ENCODE results near the gene CCM2.

Gene CCM2

GRCh38 chr7:45098983-45099839, 99.2 kb downstream of the CCM2 start:
- no peak overlapping the region for H3K4me3 ChIP-seq (ENCODE audit: low read depth, low read length)
- H3K27me3 ChIP-seq (ENCODE audit: insufficient read depth, low read length): no peaks in the 10 kb centered on the region
- peaks cover 14% of the 10 kb centered on the region; the same call in 1 of the 2 replicates for H3K36me3 ChIP-seq (ENCODE audit: insufficient read depth, low read length)
- no peak overlapping the region for H3K27ac ChIP-seq (ENCODE audit: low read depth, low read length)
- no peak overlapping the region for H2AFZ ChIP-seq (ENCODE audit: low read length, unreplicated experiment)
- H3K79me2 ChIP-seq (ENCODE audit: control insufficient read depth, insufficient read depth, low read length, unreplicated experiment): no peaks in the 10 kb centered on the region
- H3K4me1 ChIP-seq (ENCODE audit: control insufficient read depth, insufficient read depth, low read length, unreplicated experiment): no peaks in the 10 kb centered on the region

GRCh38 chr7:45099891-45100760, 100.1 kb downstream of the CCM2 start:
- H3K79me2 ChIP-seq (ENCODE audit: control insufficient read depth, insufficient read depth, low read length, unreplicated experiment): no peaks in the 10 kb centered on the region
- H3K27ac ChIP-seq (ENCODE audit: low read depth, low read length): no peak overlapping the region
- H3K36me3 ChIP-seq (ENCODE audit: insufficient read depth, low read length): peaks cover 18% of the 10 kb centered on the region; the same call in 1 of the 2 replicates
- no peaks in the 10 kb centered on the region for H3K4me1 ChIP-seq (ENCODE audit: control insufficient read depth, insufficient read depth, low read length, unreplicated experiment)
- no peaks in the 10 kb centered on the region for H3K27me3 ChIP-seq (ENCODE audit: insufficient read depth, low read length)
- no peak overlapping the region for H2AFZ ChIP-seq (ENCODE audit: low read length, unreplicated experiment)
- H3K4me3 ChIP-seq (ENCODE audit: low read depth, low read length): no peak overlapping the region

GRCh38 chr7:45100761-45101480, 100.9 kb downstream of the CCM2 start:
- H3K4me3 ChIP-seq (ENCODE audit: low read depth, low read length): no peak overlapping the region
- no peak overlapping the region for H2AFZ ChIP-seq (ENCODE audit: low read length, unreplicated experiment)
- H3K79me2 ChIP-seq (ENCODE audit: control insufficient read depth, insufficient read depth, low read length, unreplicated experiment): peaks cover 3% of the 10 kb centered on the region
- no peaks in the 10 kb centered on the region for H3K27me3 ChIP-seq (ENCODE audit: insufficient read depth, low read length)
- no peaks in the 10 kb centered on the region for H3K4me1 ChIP-seq (ENCODE audit: control insufficient read depth, insufficient read depth, low read length, unreplicated experiment)
- H3K27ac ChIP-seq (ENCODE audit: low read depth, low read length): no peak overlapping the region
- H3K36me3 ChIP-seq (ENCODE audit: insufficient read depth, low read length): peaks cover 26% of the 10 kb centered on the region; the same call in 1 of the 2 replicates

DNA sequence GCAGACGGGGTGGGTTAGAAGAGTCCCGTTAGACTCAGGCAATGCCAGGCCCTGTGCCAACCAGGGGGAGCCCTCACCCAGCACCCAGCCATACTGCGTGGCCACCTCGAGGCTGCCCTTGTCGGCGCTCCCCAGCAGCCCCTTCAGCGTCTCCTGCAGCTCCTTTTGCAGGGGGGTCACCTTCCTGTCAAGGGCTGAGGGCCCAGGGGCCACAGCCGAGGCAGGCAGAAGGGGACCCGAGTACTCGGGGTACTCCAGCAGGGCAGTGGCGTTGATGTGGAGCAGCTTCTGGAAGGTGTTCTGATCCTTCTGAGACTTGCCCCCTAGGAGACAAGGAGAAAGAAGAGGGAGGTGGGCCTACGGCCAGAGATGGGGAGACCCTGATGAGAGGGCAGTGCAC, 101.7 kb downstream of the CCM2 start:
- Histone ChIP-seq H3K36me3 (ENCODE audit: insufficient read depth, low read length) (peaks cover 33% of the 10 kb centered on the region; the same call in 1 of the 2 replicates), H3K27ac (ENCODE audit: low read depth, low read length) (no peak overlapping the region)

GRCh38 chr7:45102785-45103712, 103.0 kb downstream of the CCM2 start:
- H2AFZ ChIP-seq (ENCODE audit: low read length, unreplicated experiment): no peak overlapping the region
- no peaks in the 10 kb centered on the region for H3K27me3 ChIP-seq (ENCODE audit: insufficient read depth, low read length)
- H3K79me2 ChIP-seq (ENCODE audit: control insufficient read depth, insufficient read depth, low read length, unreplicated experiment): peaks cover 22% of the 10 kb centered on the region
- no peak overlapping the region for H3K4me3 ChIP-seq (ENCODE audit: low read depth, low read length)
- H3K27ac ChIP-seq (ENCODE audit: low read depth, low read length): no peak overlapping the region
- H3K36me3 ChIP-seq (ENCODE audit: insufficient read depth, low read length): peaks cover 46% of the 10 kb centered on the region; the same call in 1 of the 2 replicates
- H3K4me1 ChIP-seq (ENCODE audit: control insufficient read depth, insufficient read depth, low read length, unreplicated experiment): peaks cover 6% of the 10 kb centered on the region

More for the DNA sequence above, 101.7 kb downstream of the CCM2 start:
- Histone ChIP-seq H3K79me2 (ENCODE audit: control insufficient read depth, insufficient read depth, low read length, unreplicated experiment) (peaks cover 9% of the 10 kb centered on the region), H3K27me3 (ENCODE audit: insufficient read depth, low read length) (no peaks in the 10 kb centered on the region), H3K4me3 (ENCODE audit: low read depth, low read length) (no peak overlapping the region), H2AFZ (ENCODE audit: low read length, unreplicated experiment) (no peak overlapping the region), H3K4me1 (ENCODE audit: control insufficient read depth, insufficient read depth, low read length, unreplicated experiment) (no peaks in the 10 kb centered on the region)

GRCh38 chr7:45103958-45104843, 104.2 kb downstream of the CCM2 start:
- H3K4me3 ChIP-seq (ENCODE audit: low read depth, low read length): no peak overlapping the region
- no peaks in the 10 kb centered on the region for H3K27me3 ChIP-seq (ENCODE audit: insufficient read depth, low read length)
- no peak overlapping the region for H3K27ac ChIP-seq (ENCODE audit: low read depth, low read length)
- peaks cover 18% of the 10 kb centered on the region for H3K4me1 ChIP-seq (ENCODE audit: control insufficient read depth, insufficient read depth, low read length, unreplicated experiment)
- H2AFZ ChIP-seq (ENCODE audit: low read length, unreplicated experiment): no peak overlapping the region
- H3K79me2 ChIP-seq (ENCODE audit: control insufficient read depth, insufficient read depth, low read length, unreplicated experiment): peaks cover 34% of the 10 kb centered on the region
- peaks cover 57% of the 10 kb centered on the region for H3K36me3 ChIP-seq (ENCODE audit: insufficient read depth, low read length)

DNA sequence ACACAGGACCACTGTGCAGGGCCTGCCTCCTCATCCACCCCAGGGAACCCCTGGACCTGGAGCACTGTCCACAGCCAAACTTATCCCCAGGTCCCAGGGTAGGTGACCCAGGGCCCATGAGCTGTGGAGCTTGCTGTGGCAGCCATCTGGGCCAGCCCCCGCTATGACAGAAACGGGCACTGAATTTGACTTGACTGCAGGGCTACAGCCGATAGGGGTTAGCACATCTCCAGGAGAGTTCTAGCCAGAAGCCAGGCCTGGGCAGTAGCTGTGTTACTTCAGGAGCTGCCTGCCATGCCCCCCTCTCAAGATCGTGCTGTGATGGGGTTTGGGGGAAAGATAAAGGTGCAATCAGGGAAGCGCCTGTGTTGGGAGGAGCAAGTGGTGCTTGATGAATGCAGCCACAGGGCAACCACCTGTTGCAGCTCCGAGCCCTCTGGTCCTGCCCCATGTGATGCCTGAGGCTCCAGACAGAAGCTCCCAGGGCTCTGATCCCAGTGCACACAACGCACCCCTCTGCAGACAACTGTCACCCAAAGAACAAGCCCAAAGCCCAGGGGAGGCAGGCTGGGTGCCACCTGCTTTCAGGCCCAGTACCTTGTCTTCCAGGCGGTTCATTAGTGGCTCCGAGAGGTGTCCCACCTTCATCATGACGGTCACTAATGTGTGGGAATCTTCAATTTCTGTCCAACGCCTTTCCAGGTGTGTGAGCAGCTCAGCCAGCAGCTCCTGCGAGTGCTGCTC, 105.0 kb downstream of the CCM2 start:
- H3K4me3 ChIP-seq (ENCODE audit: low read depth, low read length): no peak overlapping the region
- peaks cover 59% of the 10 kb centered on the region for H3K36me3 ChIP-seq (ENCODE audit: insufficient read depth, low read length)

GRCh38 chr7:45105588-45106188, 105.7 kb downstream of the CCM2 start:
- Histone ChIP-seq H3K79me2 (ENCODE audit: control insufficient read depth, insufficient read depth, low read length, unreplicated experiment) (peaks cover 47% of the 10 kb centered on the region), H3K36me3 (ENCODE audit: insufficient read depth, low read length) (peaks cover 54% of the 10 kb centered on the region)

More for the DNA sequence above, 105.0 kb downstream of the CCM2 start:
- Histone ChIP-seq H3K27me3 (ENCODE audit: insufficient read depth, low read length) (no peaks in the 10 kb centered on the region), H3K4me1 (ENCODE audit: control insufficient read depth, insufficient read depth, low read length, unreplicated experiment) (peaks cover 22% of the 10 kb centered on the region), H3K79me2 (ENCODE audit: control insufficient read depth, insufficient read depth, low read length, unreplicated experiment) (peaks cover 40% of the 10 kb centered on the region), H3K27ac (ENCODE audit: low read depth, low read length) (no peak overlapping the region), H2AFZ (ENCODE audit: low read length, unreplicated experiment) (no peak overlapping the region)

More at GRCh38 chr7:45105588-45106188, 105.7 kb downstream of the CCM2 start:
- Histone ChIP-seq H2AFZ (ENCODE audit: low read length, unreplicated experiment) (no peak overlapping the region), H3K4me3 (ENCODE audit: low read depth, low read length) (no peak overlapping the region), H3K27me3 (ENCODE audit: insufficient read depth, low read length) (no peaks in the 10 kb centered on the region), H3K4me1 (ENCODE audit: control insufficient read depth, insufficient read depth, low read length, unreplicated experiment) (peaks cover 24% of the 10 kb centered on the region), H3K27ac (ENCODE audit: low read depth, low read length) (no peak overlapping the region)
